Measurements from ENCODE around the gene POLD2. TPM values are rescaled to one million over a fixed set of nuclear protein-coding genes. Genes with fewer than 3 reads are reported as not detected.

POLD2 gene
- total and polyA plus RNA-seq, 2 of the 8 experiments (the other 6 are each of a cell fraction or from before 2014, with no cell fraction given), result 148 to 214 TPM

DNA sequence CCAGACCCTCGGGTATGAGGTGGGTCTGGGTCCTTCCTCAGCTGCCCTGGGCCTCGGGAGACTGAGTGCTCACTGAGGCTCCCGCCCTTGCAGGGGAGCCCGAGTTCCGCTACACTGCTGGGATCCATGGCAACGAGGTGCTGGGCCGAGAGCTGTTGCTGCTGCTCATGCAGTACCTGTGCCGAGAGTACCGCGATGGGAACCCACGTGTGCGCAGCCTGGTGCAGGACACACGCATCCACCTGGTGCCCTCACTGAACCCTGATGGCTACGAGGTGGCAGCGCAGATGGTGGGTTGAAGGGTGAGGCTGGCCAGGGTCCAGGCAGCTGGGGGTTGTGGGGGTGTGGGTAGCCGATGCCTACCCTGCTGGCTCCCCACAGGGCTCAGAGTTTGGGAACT, 11.6 kb downstream of the POLD2 start:
- no peak overlapping the region for H2BK5ac ChIP-seq (ENCODE audit: low read depth, low read length)
- no peak overlapping the region for H2AK5ac ChIP-seq (ENCODE audit: low read depth, low read length)
- H3K23ac ChIP-seq (ENCODE audit: insufficient read length), result no peak overlapping the region
- H3K79me1 ChIP-seq (ENCODE audit: low read depth, low read length), result no peaks in the 10 kb centered on the region
- no peak overlapping the region for H3K27ac ChIP-seq (ENCODE audit: low read depth, low read length)
- no peak overlapping the region for H2BK20ac ChIP-seq (ENCODE audit: low read length)
- H2BK12ac ChIP-seq (ENCODE audit: low read depth, low read length), result no peak overlapping the region
- CTCF ChIA-PET (ENCODE audit: partially characterized antibody), result interaction anchor here (0.8 to 2.6 kb wide), 6 partner anchors 10 to 108 kb away, joined by 3 to 10 read pairs (median 4); partner anchors contain the start of gene PGAM2
- no peak overlapping the region for H3K9ac ChIP-seq (replicated peaks in 1 of 4; ENCODE audit: extremely low read depth in 1 of 4, low read depth in 3 of 4, low read length in 3 of 4)
- H3K4me2 ChIP-seq (ENCODE audit: insufficient read depth in 1 of 2, low read depth in 2 of 2, low read length in 2 of 2), result no peak overlapping the region
- no peaks in the 10 kb centered on the region for H3K23me2 ChIP-seq (ENCODE audit: low read depth, low read length)
- DNase-seq (ENCODE audit: low read depth in 1 of 2, low spot score in 2 of 2), result no peak
- no peak overlapping the region for H3K4ac ChIP-seq (replicated peaks; ENCODE audit: insufficient read length, low read depth, low read length)
- no peak overlapping the region for H2BK120ac ChIP-seq (replicated peaks; ENCODE audit: low read depth, low read length)
- H4K91ac ChIP-seq (replicated peaks; ENCODE audit: insufficient read length, low read length), result no peak overlapping the region
- H3K79me2 ChIP-seq (ENCODE audit: control insufficient read depth in 1 of 2, insufficient read depth in 2 of 2, low read length in 2 of 2), result no peaks in the 10 kb centered on the region
- POLR2A ChIA-PET (ENCODE audit: partially characterized antibody), result interaction anchor here (0.8 to 3.4 kb wide), 10 partner anchors 8 to 48 kb away, joined by 3 to 50 read pairs (median 4); partner anchors contain the start of gene POLD2
- no peak overlapping the region for H2AFZ ChIP-seq (ENCODE audit: low read length)
- no peak overlapping the region for H3K14ac ChIP-seq (ENCODE audit: insufficient read length)
- peaks cover 0 to 11% of the 10 kb centered on the region in 2 experiments for H4K20me1 ChIP-seq (replicated peaks in 1 of 2; ENCODE audit: control insufficient read depth in 1 of 2, insufficient read depth in 2 of 2, low read length in 2 of 2)
- H3K4me3 ChIP-seq (ENCODE audit: extremely low read depth in 1 of 4, insufficient read depth in 2 of 4, low read depth in 3 of 4, low read length in 4 of 4), result no peak overlapping the region
- H3K27me3 ChIP-seq (replicated peaks in 1 of 4; ENCODE audit: control insufficient read depth in 3 of 4, extremely low read depth in 1 of 4, insufficient read depth in 3 of 4, low read length in 3 of 4), result no peaks in the 10 kb centered on the region
- H3K9me3 ChIP-seq (ENCODE audit: insufficient read depth in 2 of 2, low read depth in 1 of 2, low read length in 1 of 2), result no peaks in the 10 kb centered on the region
- H4K5ac ChIP-seq (ENCODE audit: insufficient read length, low read depth, low read length), result no peak overlapping the region
- H3K56ac ChIP-seq (replicated peaks; ENCODE audit: insufficient read length, low read depth, low read length), result no peak overlapping the region
- H4K8ac ChIP-seq (ENCODE audit: extremely low read depth, insufficient read depth, low read length), result no peak overlapping the region; the same call in 1 of the 2 replicates
- no peak overlapping the region for H2BK15ac ChIP-seq (ENCODE audit: low read length)
- H3K18ac ChIP-seq (ENCODE audit: extremely low read depth, low read length), result no peak overlapping the region
- H3K36me3 ChIP-seq (ENCODE audit: control insufficient read depth in 2 of 4, insufficient read depth in 4 of 4, low read length in 3 of 4), result peaks cover 9 to 28% (median 17%) of the 10 kb centered on the region in 4 experiments; a peak in 6 of 8 replicates
- no peak for FAIRE-seq
- 98% methylated on average over 13 of the region's 16 CpGs; no CpG with 5 or more reads in 1 of the 2 experiments for WGBS, 2 experiments (ENCODE audit: extremely low coverage in 1 of 2, insufficient coverage in 1 of 2, insufficient read length in 1 of 2, insufficient replicate concordance in 2 of 2, low coverage in 1 of 2, low lambda C conversion rate in 2 of 2, missing lambda C conversion rate in 1 of 2)
- H3K4me1 ChIP-seq (replicated peaks in 1 of 4; ENCODE audit: control insufficient read depth in 3 of 4, insufficient read depth in 4 of 4, low read length in 3 of 4), result peaks cover 0 to 2% (median 0%) of the 10 kb centered on the region in 4 experiments; a peak in 1 of 7 replicates
- TF ChIP-seq CEBPB (IDR thresholded peaks at IDR 0.05; ENCODE audit: low read depth, low read length) (no peak), ZNF274 (IDR thresholded peaks at IDR 0.05; ENCODE audit: borderline replicate concordance, extremely low read depth, low read length) (no peak), BCL11A (IDR thresholded peaks at IDR 0.05; ENCODE audit: low read depth in 2 of 2, low read length in 2 of 2) (no peak), RAD21 (IDR thresholded peaks at IDR 0.05 in 1 of 2, conservative IDR thresholded peaks at IDR 0.05 in 1 of 2; ENCODE audit: low read depth in 2 of 2, low read length in 2 of 2) (no peak), MAFK (IDR thresholded peaks at IDR 0.05; ENCODE audit: low read depth, low read length) (no peak)

Measured in H1 (cell line).